Stimulated activated naive CD8-positive, alpha-beta T cell treated with anti-CD3 and anti-CD28 coated beads, Interleukin-15, Interleukin-2, amounts not matched to agents 100 ng/mL and 50 ng/mL, for 24 hours (primary cell): ENCODE data around the gene MAML2.
"Not testable (repeated sequence)": the region's sequence is repeated elsewhere in the genome, so short reads cannot be mapped to it uniquely, and the experiment has no call there.

Source experiments
- H3K27ac Mint-ChIP-seq: one replicate; pipeline ENCODE4 v1.8.0; 2021; ENCODE audit warnings: mild to moderate bottlenecking, mixed read lengths
- H3K27me3 Mint-ChIP-seq: one replicate; pipeline ENCODE4 v1.8.0; 2021; ENCODE audit warnings: mixed read lengths
- H3K36me3 Mint-ChIP-seq: one replicate; pipeline ENCODE4 v1.8.0; 2021; ENCODE audit warnings: low read depth, mixed read lengths
- H3K4me1 Mint-ChIP-seq: one replicate; pipeline ENCODE4 v1.8.0; 2021; ENCODE audit warnings: low read depth, mixed read lengths
- H3K4me3 Mint-ChIP-seq: one replicate; pipeline ENCODE4 v1.8.0; 2021; ENCODE audit warnings: mild to moderate bottlenecking, mixed read lengths
- H3K9me3 Mint-ChIP-seq: one replicate; pipeline ENCODE4 v1.8.0; 2021; ENCODE audit warnings: mixed read lengths

The MAML2 gene

GRCh38 chr11:96279896-96280290 is 63.1 kb downstream of the MAML2 start:
- no peaks in the 10 kb centered on the region for H3K9me3 Mint-ChIP-seq
- H3K27me3 Mint-ChIP-seq = no peaks in the 10 kb centered on the region
- H3K36me3 Mint-ChIP-seq = peaks cover 16% of the 10 kb centered on the region
- no peak overlapping the region for H3K27ac Mint-ChIP-seq
- no peak overlapping the region for H3K4me3 Mint-ChIP-seq
- peaks cover 76% of the 10 kb centered on the region for H3K4me1 Mint-ChIP-seq

DNA sequence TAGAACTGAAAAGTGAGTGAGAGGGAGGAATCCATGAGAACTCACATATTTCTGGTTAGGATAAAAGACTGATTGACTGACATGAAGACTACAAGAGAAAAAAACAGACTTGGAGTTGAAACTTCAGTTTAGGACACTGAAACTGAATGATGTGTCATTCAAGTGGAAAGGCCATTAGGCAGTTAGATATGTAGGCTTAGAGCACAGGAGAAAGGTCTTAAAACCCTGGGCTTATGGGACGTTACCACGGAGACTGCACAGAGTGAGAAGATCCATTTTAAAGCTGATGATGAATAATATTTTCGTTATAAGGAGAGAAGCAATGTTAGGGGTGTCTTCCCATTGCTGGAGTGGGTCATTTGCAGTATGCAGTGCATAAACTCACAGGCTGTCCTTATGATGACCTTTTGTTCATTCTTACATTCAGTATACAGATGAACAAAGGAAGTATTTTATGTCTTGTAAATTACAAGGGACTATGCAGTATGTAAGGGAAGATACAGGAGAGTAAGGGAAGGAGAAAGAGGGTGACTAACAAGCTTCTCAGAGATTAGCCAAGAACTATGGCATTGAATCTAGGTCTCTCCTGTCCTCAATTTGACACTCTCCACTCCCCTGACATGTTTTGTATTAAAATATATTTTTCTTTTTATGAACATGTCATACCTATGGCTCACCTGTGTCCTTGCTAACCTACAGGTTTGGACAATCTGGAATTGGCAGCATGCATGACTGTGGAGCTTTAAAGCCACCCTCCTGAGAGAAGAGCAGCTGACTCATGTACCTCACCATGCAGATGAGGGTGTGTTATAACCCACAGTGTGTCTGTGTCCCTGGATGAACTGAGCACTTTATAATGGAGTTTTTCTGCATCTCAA is 63.7 kb downstream of the MAML2 start:
- H3K27me3 Mint-ChIP-seq = no peaks in the 10 kb centered on the region

GRCh38 chr11:96278039-96278897 is 64.7 kb downstream of the MAML2 start:
- Mint-ChIP-seq H3K36me3 (peaks cover 18% of the 10 kb centered on the region), H3K27ac (peak overlapping the region; percentile 90), H3K4me3 (peak overlapping the region; percentile 57), H3K9me3 (no peaks in the 10 kb centered on the region), H3K4me1 (peaks cover 66% of the 10 kb centered on the region), H3K27me3 (no peaks in the 10 kb centered on the region)

More for the DNA sequence above, 63.7 kb downstream of the MAML2 start:
- Mint-ChIP-seq H3K4me1 (peaks cover 70% of the 10 kb centered on the region), H3K4me3 (peak overlapping the region; percentile 57), H3K27ac (peak overlapping the region; percentile 90), H3K36me3 (peaks cover 14% of the 10 kb centered on the region), H3K9me3 (no peaks in the 10 kb centered on the region)

- Mint-ChIP-seq H3K9me3 (no peaks in the 10 kb centered on the region), H3K36me3 (peaks cover 18% of the 10 kb centered on the region), H3K27ac (peak overlapping the region; percentile 90), H3K4me3 (peak overlapping the region; percentile 17), H3K4me1 (peaks cover 66% of the 10 kb centered on the region), H3K27me3 (no peaks in the 10 kb centered on the region)
These were observed 65.3 kb downstream of the MAML2 start for GRCh38 chr11:96277696-96278038.

- peaks cover 22% of the 10 kb centered on the region for H3K36me3 Mint-ChIP-seq
- no peak overlapping the region for H3K27ac Mint-ChIP-seq
- peaks cover 67% of the 10 kb centered on the region for H3K4me1 Mint-ChIP-seq
These were observed 66.2 kb downstream of the MAML2 start for GRCh38 chr11:96276836-96277235.

GRCh38 chr11:96275801-96276594 is 67.0 kb downstream of the MAML2 start:
- H3K36me3 Mint-ChIP-seq = peaks cover 31% of the 10 kb centered on the region
- H3K4me3 Mint-ChIP-seq = no peak overlapping the region
- H3K27me3 Mint-ChIP-seq = no peaks in the 10 kb centered on the region
- peaks cover 63% of the 10 kb centered on the region for H3K4me1 Mint-ChIP-seq
- no peak overlapping the region for H3K27ac Mint-ChIP-seq
- H3K9me3 Mint-ChIP-seq = peaks cover 6% of the 10 kb centered on the region

More at GRCh38 chr11:96276836-96277235, 66.2 kb downstream of the MAML2 start:
- Mint-ChIP-seq H3K4me3 (no peak overlapping the region), H3K27me3 (no peaks in the 10 kb centered on the region), H3K9me3 (peaks cover 3% of the 10 kb centered on the region)

DNA sequence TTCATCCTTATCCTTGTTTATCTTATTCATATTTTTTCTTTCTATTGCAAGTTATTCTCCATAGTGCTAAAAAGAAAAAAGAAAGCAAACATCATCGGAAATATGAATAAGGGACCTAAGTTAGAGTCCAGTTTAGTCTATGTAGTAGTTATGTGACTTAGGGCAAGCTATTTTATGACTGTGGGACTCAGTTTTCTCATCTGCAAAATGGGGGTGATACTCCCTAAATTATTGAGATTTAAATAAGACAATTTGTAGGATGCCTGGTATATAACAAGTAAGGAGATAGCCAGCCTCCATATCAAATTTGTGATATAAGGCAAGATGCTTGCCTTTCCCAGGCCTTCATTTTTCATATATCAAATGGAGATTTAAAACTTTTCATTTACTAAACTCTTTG is 69.5 kb downstream of the MAML2 start:
- H3K27ac Mint-ChIP-seq = no peak overlapping the region
- H3K27me3 Mint-ChIP-seq = no peaks in the 10 kb centered on the region
- no peak overlapping the region for H3K4me3 Mint-ChIP-seq
- H3K36me3 Mint-ChIP-seq = peaks cover 55% of the 10 kb centered on the region
- peaks cover 53% of the 10 kb centered on the region for H3K4me1 Mint-ChIP-seq
- H3K9me3 Mint-ChIP-seq = peaks cover 16% of the 10 kb centered on the region

- H3K36me3 Mint-ChIP-seq = peaks cover 50% of the 10 kb centered on the region
- H3K4me1 Mint-ChIP-seq = peaks cover 53% of the 10 kb centered on the region
- no peak overlapping the region for H3K27ac Mint-ChIP-seq
- H3K4me3 Mint-ChIP-seq = no peak overlapping the region
- peaks cover 16% of the 10 kb centered on the region for H3K9me3 Mint-ChIP-seq
- no peaks in the 10 kb centered on the region for H3K27me3 Mint-ChIP-seq
These were observed 70.3 kb downstream of the MAML2 start for GRCh38 chr11:96272529-96273222.

DNA sequence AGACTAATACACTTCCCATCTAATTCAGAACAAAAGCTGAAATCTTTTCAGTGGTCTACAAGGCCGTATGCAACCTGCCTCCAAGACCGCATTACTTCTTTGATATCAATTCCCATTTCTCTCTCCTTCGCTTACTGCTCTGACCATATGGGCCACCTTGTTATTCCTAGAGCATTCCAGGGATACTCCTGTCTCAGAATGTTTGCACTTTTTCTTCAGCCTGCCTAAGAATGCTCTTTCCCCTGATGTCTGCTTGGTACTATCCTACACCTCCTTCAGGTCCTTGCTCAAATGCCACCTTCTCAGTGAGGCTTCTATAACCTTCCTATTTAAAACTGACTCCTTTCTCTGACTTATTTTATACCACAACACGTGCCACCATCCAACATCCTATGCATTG is 71.2 kb downstream of the MAML2 start:
- Mint-ChIP-seq H3K9me3 (peaks cover 16% of the 10 kb centered on the region), H3K4me1 (peaks cover 61% of the 10 kb centered on the region), H3K4me3 (no peak overlapping the region), H3K36me3 (peaks cover 50% of the 10 kb centered on the region), H3K27ac (peak overlapping the region; percentile 37), H3K27me3 (no peaks in the 10 kb centered on the region)

DNA sequence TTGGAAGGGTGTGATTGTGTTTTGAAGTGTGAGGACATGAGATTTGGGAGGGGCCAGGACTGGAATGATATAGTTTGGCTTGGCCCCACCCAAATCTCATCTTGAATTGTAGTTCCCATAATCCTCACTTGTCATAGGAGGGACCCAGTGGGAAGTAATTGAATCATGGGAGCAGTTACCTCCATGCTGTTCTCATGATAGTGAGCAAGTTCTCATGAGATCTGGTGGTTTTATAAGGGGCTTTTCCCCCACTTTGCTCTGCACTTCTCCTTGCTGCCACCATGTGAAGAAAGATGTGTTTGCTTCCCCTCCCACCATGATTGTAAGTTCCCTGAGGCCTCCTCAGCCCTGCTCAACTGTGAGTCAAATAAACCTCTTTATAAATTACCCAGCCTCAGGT is 71.6 kb downstream of the MAML2 start:
- H3K4me1 Mint-ChIP-seq = peaks cover 64% of the 10 kb centered on the region
- not testable (repeated sequence) for H3K4me3 Mint-ChIP-seq
- peaks cover 54% of the 10 kb centered on the region for H3K36me3 Mint-ChIP-seq

DNA sequence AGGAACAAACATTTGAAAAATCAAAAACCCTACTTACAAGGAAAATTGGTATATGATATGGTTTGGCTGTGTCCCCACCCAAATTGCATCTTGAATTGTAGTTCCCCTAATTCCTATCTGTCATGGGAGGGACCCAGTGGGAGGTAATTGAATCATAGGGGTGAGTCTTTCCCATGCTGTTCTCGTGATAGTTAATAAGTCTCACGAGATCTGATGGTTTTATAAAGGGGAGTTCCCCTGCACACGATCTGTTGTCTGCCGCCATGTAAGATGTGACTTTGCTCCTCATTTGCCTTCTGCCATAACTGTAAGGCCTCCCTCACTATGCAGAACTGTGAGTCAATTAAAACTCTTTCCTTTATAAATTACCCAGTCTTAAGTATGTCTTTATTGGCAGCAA is 74.5 kb downstream of the MAML2 start:
- H3K36me3 Mint-ChIP-seq = peaks cover 62% of the 10 kb centered on the region
- H3K4me3 Mint-ChIP-seq, H3K27me3 Mint-ChIP-seq: not testable (repeated sequence)
- H3K27ac Mint-ChIP-seq = peak overlapping the region; percentile 93
- H3K9me3 Mint-ChIP-seq = peaks cover 16% of the 10 kb centered on the region
- peaks cover 86% of the 10 kb centered on the region for H3K4me1 Mint-ChIP-seq

More for the DNA sequence above, 71.6 kb downstream of the MAML2 start:
- Mint-ChIP-seq H3K9me3 (peaks cover 16% of the 10 kb centered on the region), H3K27ac (peak overlapping the region; percentile 37)
- H3K27me3 Mint-ChIP-seq = not testable (repeated sequence)

DNA sequence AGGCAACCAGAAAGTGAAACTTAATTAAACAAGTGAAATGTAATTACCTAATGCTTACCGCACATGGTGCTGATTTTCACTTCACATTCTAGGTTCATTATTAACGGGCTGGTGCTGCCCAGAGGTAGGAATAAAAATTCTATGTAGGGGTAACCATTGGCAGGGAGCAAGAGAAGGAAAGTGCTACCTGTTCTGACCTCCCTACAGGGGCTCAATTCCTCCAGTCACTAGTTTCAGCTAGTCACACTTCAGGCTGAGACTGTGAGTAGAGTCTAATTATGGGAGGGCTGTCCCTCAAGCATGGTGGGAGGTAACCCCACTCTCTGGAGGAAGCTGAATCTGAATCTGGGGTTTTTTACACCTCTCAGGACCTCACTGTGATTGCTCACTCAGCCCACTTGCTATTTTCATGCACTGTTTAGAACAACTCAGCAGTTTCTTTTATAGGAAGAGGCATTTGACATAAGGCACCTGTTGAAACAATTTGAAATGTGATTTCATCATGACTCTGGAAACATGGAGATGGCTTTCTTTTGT is 75.4 kb downstream of the MAML2 start:
- Mint-ChIP-seq H3K27ac (peak overlapping the region; percentile 93), H3K36me3 (peaks cover 62% of the 10 kb centered on the region), H3K9me3 (peaks cover 16% of the 10 kb centered on the region), H3K27me3 (no peaks in the 10 kb centered on the region), H3K4me1 (peaks cover 86% of the 10 kb centered on the region), H3K4me3 (peak overlapping the region; percentile 64)

DNA sequence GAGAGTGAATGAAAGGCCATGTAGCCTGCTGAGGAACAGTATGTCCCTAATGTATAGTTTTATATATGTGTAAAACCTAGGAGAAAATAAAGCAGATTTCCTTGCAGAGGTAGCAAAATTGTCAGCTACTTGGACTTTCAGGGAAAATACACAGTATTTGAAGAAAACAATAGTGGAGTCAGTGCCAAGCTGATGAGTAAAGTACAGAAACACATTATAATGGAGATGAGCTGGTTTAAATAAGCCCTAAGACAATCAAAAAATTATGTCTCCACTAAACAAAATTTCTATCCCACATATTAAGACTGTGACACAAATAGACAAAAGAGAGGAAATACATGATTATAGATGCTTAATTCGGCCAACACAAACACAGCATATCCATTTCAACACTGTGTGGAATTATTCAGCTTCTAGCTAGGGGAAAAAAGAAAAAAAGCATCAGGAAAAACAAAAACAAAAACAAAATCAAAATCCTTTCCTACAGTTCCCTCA is 75.9 kb downstream of the MAML2 start:
- H3K36me3 Mint-ChIP-seq = peaks cover 57% of the 10 kb centered on the region
- peaks cover 81% of the 10 kb centered on the region for H3K4me1 Mint-ChIP-seq
- H3K27ac Mint-ChIP-seq = peak overlapping the region; percentile 93
- no peaks in the 10 kb centered on the region for H3K27me3 Mint-ChIP-seq
- H3K9me3 Mint-ChIP-seq = peaks cover 15% of the 10 kb centered on the region
- peak overlapping the region; percentile 64 for H3K4me3 Mint-ChIP-seq

- Mint-ChIP-seq H3K4me1 (peaks cover 81% of the 10 kb centered on the region), H3K9me3 (peaks cover 10% of the 10 kb centered on the region), H3K36me3 (peaks cover 49% of the 10 kb centered on the region), H3K27ac (peak overlapping the region; percentile 57), H3K27me3 (no peaks in the 10 kb centered on the region), H3K4me3 (no peak overlapping the region)
These were observed 77.0 kb downstream of the MAML2 start for GRCh38 chr11:96265972-96266371.
